HuH-7.5 (cell line): ENCODE measurements around the gene PRDM1.
"Not testable (repeated sequence)": the region's sequence is repeated elsewhere in the genome, so short reads cannot be mapped to it uniquely, and the experiment has no call there.

ENCODE experiments used
- DNase-seq: peaks from one replicate; pipeline ENCODE4 v3.0.0; 2011; ENCODE audit warnings: low spot score

Gene PRDM1

GRCh38 chr6:106136845-106137244, 50.7 kb downstream of the PRDM1 start:
- no peak for DNase-seq

- DNase-seq = no peak
These were observed 52.0 kb downstream of the PRDM1 start for GRCh38 chr6:106138151-106138550.

- DNase-seq = no peak
These were observed 55.5 kb downstream of the PRDM1 start for GRCh38 chr6:106141441-106142237.

- DNase-seq = no peak
These were observed 56.8 kb downstream of the PRDM1 start for GRCh38 chr6:106142876-106143431.

- no peak for DNase-seq
These were observed 57.5 kb downstream of the PRDM1 start for GRCh38 chr6:106143665-106144064.

GRCh38 chr6:106145144-106145543, 59.0 kb downstream of the PRDM1 start:
- no peak for DNase-seq

GRCh38 chr6:106145741-106146227, 59.6 kb downstream of the PRDM1 start:
- no peak for DNase-seq

GRCh38 chr6:106146852-106147351, 60.8 kb downstream of the PRDM1 start:
- DNase-seq = no peak

- no peak for DNase-seq
These were observed 61.3 kb downstream of the PRDM1 start for GRCh38 chr6:106147476-106147875.

GRCh38 chr6:106149472-106150069, 63.4 kb downstream of the PRDM1 start:
- no peak for DNase-seq

- not testable (repeated sequence) for DNase-seq
These were observed 66.3 kb downstream of the PRDM1 start for GRCh38 chr6:106152476-106152875.

- no peak for DNase-seq
These were observed 66.8 kb downstream of the PRDM1 start for GRCh38 chr6:106152952-106153351.

- no peak for DNase-seq
These were observed 68.2 kb downstream of the PRDM1 start for GRCh38 chr6:106154326-106154725.

GRCh38 chr6:106155219-106155830, 69.2 kb downstream of the PRDM1 start:
- DNase-seq = no peak

- no peak for DNase-seq
These were observed 70.3 kb downstream of the PRDM1 start for GRCh38 chr6:106156413-106156812.

GRCh38 chr6:106156863-106157262, 70.7 kb downstream of the PRDM1 start:
- DNase-seq = no peak

- DNase-seq = no peak
These were observed 72.7 kb downstream of the PRDM1 start for GRCh38 chr6:106158816-106159215.
